ENCODE measurements around the gene TAF4B. TPM values are rescaled to one million over a fixed set of nuclear protein-coding genes. Genes with fewer than 3 reads are reported as not detected.
"Not testable (repeated sequence)": the region's sequence is repeated elsewhere in the genome, so short reads cannot be mapped to it uniquely, and the experiment has no call there.

TAF4B gene
- polyA plus RNA-seq, 1 of the 3 experiments (the other 2 are of a cell fraction), result 1.3 TPM

DNA sequence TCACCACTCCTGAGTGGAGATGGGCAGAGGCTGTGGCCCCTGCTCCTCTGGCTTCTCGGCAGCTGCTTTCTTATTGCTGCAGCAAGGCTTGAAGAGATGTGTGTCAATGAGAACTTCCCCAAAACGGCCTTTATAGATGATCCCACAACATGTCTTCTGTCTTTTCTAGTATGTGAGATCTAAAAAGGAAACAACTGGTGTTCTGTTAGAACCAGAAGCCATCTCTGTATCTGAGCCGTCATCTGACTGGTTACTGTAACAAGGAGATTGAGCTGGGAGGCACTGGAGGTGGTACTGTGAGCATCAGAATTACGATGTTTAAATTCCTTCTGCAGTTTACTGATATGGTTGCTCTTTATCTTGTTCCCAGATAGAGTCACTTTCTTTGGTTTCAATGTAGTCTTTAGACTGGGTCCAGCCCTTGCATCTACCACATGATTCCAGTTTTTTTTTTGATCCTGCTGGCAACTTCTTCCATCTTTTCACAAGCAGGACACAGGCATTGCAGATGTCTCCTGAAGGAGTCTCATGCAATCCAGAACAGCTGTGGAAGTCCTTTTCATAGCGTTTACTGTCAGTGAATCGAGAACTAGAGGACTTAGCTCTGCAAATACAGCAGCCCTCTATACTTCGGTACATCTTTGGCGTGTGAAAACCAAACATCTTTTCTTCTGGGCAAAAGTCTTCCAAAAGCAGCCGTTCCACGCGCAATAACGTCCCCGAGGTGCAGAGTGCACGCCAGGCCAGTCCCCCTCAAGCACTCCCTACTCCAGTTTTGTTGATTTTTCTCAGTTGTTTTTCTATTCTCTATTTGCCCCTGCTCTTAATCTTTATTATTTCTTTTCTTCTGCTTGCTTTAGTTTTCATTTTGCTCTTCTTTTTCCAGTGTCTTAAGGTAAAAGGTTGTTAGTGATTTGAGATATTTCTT is 29.7 kb downstream of the TAF4B start:
- H3K27me3 ChIP-seq (ENCODE audit: insufficient read depth), result no peaks in the 10 kb centered on the region
- no peak overlapping the region for H3K9ac ChIP-seq
- H4K20me1 ChIP-seq (ENCODE audit: insufficient read depth), result no peaks in the 10 kb centered on the region
- no peaks in the 10 kb centered on the region for H3F3A ChIP-seq (replicated peaks; ENCODE audit: insufficient read depth)
- 82% methylated on average over 14 of the region's 14 CpGs for WGBS (ENCODE audit: low lambda C conversion rate)
- ChIA-PET CTCF (interaction anchor here (0.9 kb wide), 1 partner anchor 15 kb away, joined by 4 read pairs; no protein-coding TSS in a partner anchor), POLR2A (no interaction called here)
- H2AFZ ChIP-seq (ENCODE audit: low read depth), result no peak overlapping the region
- DNase-seq, result no peak
- H3K9me3 ChIP-seq, result no peaks in the 10 kb centered on the region; the same call in 1 of the 2 replicates
- no peak overlapping the region for H3K27ac ChIP-seq (ENCODE audit: low read depth in 2 of 2, low read length in 1 of 2)
- no peak overlapping the region for H3K4me2 ChIP-seq
- no peak overlapping the region for H3K4me3 ChIP-seq (ENCODE audit: low read depth in 2 of 2, low read length in 1 of 2)
- H3K9me2 ChIP-seq, result no peaks in the 10 kb centered on the region
- H3K79me2 ChIP-seq (ENCODE audit: insufficient read depth), result no peaks in the 10 kb centered on the region
- TF ChIP-seq TCF12 (IDR thresholded peaks at IDR 0.05) (no peak), ELF1 (IDR thresholded peaks at IDR 0.05) (no peak), YY1 (IDR thresholded peaks at IDR 0.05; ENCODE audit: low read depth) (no peak), POLR2AphosphoS5 (IDR thresholded peaks at IDR 0.05; ENCODE audit: low read depth, low read length) (no peak), CHD2 (IDR thresholded peaks at IDR 0.05; ENCODE audit: low read length, partially characterized antibody) (no peak), EZH2phosphoT487 (IDR thresholded peaks at IDR 0.05; ENCODE audit: borderline replicate concordance, low read depth) (no peak), JUND (IDR thresholded peaks at IDR 0.05) (no peak), FOXJ3 (CRISPR knock-in tag; IDR thresholded peaks at IDR 0.05) (no peak), GABPA (IDR thresholded peaks at IDR 0.05; ENCODE audit: low read depth) (no peak)
- TF ChIP-seq, protein P1, sequence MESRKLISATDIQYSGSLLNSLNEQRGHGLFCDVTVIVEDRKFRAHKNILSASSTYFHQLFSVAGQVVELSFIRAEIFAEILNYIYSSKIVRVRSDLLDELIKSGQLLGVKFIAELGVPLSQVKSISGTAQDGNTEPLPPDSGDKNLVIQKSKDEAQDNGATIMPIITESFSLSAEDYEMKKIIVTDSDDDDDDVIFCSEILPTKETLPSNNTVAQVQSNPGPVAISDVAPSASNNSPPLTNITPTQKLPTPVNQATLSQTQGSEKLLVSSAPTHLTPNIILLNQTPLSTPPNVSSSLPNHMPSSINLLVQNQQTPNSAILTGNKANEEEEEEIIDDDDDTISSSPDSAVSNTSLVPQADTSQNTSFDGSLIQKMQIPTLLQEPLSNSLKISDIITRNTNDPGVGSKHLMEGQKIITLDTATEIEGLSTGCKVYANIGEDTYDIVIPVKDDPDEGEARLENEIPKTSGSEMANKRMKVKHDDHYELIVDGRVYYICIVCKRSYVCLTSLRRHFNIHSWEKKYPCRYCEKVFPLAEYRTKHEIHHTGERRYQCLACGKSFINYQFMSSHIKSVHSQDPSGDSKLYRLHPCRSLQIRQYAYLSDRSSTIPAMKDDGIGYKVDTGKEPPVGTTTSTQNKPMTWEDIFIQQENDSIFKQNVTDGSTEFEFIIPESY (IDR thresholded peaks at IDR 0.05; ENCODE audit: borderline replicate concordance, low read depth), result no peak
- TF ChIP-seq, protein P2, sequence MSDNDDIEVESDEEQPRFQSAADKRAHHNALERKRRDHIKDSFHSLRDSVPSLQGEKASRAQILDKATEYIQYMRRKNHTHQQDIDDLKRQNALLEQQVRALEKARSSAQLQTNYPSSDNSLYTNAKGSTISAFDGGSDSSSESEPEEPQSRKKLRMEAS (IDR thresholded peaks at IDR 0.05; ENCODE audit: low read depth), result no peak
- no peaks in the 10 kb centered on the region for H3K36me3 ChIP-seq (replicated peaks in 1 of 2; ENCODE audit: control insufficient read depth in 1 of 2, insufficient read depth in 2 of 2, low read length in 1 of 2)
- no peaks in the 10 kb centered on the region; a peak in 1 of 4 replicates for H3K4me1 ChIP-seq (ENCODE audit: control insufficient read depth in 1 of 2, insufficient read depth in 2 of 2, low read depth in 1 of 2, low read length in 1 of 2)

DNA sequence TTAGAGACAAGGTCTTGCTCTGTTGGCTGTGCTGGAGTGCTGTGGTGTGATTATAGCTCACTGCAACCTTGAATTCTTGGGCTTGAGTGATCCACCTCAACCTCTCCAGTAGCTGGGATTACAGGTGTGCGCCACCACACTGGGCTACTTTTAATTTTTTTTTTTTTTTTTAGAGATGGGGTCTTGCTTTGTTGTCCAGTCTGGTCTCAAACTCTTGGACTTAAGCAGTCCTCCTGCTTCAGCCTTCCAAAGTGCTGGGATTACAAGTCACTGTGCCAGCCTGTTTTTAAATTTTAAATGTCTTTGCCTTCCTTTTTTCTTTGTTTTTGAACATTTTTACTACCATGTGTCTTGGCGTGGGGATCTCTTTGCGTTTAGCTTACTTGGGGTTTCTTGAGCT is 32.5 kb downstream of the TAF4B start:
- Histone ChIP-seq H3K9me2 (no peaks in the 10 kb centered on the region), H3K36me3 (replicated peaks in 1 of 2; ENCODE audit: control insufficient read depth in 1 of 2, insufficient read depth in 2 of 2, low read length in 1 of 2) (no peaks in the 10 kb centered on the region), H3K4me3 (ENCODE audit: low read depth in 2 of 2, low read length in 1 of 2) (no peak overlapping the region), H3K27ac (ENCODE audit: low read depth in 2 of 2, low read length in 1 of 2) (no peak overlapping the region), H3K4me2 (no peak overlapping the region), H3K4me1 (ENCODE audit: control insufficient read depth in 1 of 2, insufficient read depth in 2 of 2, low read depth in 1 of 2, low read length in 1 of 2) (no peaks in the 10 kb centered on the region; a peak in 1 of 4 replicates), H2AFZ (ENCODE audit: low read depth) (no peak overlapping the region), H3K79me2 (ENCODE audit: insufficient read depth) (no peaks in the 10 kb centered on the region), H3K27me3 (ENCODE audit: insufficient read depth) (no peaks in the 10 kb centered on the region), H3K9me3 (no peaks in the 10 kb centered on the region; the same call in 1 of the 2 replicates), H3F3A (replicated peaks; ENCODE audit: insufficient read depth) (no peaks in the 10 kb centered on the region), H3K9ac (no peak overlapping the region), H4K20me1 (ENCODE audit: insufficient read depth) (no peaks in the 10 kb centered on the region)
- POLR2A ChIA-PET, result no interaction called here
- CTCF ChIA-PET, result no interaction called here
- 90% methylated on average over 3 of the region's 3 CpGs for WGBS (ENCODE audit: low lambda C conversion rate)
- TF ChIP-seq FOXM1 (IDR thresholded peaks at IDR 0.05; ENCODE audit: low read depth) (no peak), RAD21 (IDR thresholded peaks at IDR 0.05; ENCODE audit: low read length) (no peak), CHD2 (IDR thresholded peaks at IDR 0.05; ENCODE audit: low read length, partially characterized antibody) (no peak), JUND (IDR thresholded peaks at IDR 0.05) (no peak)
- no peak for DNase-seq

DNA sequence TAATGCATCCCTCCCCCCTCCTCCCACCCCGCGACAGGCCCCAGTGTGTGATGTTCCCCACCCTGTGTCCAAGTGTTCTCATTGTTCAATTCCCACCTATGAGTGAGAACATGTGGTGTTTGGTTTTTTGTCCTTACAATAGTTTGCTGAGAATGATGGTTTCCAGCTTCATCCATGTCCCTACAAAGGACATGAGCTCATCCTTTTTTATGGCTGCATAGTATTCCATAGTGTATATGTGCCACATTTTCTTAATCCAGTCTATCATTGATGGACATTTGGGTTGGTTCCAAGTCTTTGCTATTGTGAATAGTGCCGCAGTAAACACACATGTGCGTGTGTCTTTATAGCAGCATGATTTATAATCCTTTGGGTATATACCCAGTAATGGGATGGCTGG is 33.2 kb downstream of the TAF4B start:
- H3F3A ChIP-seq (replicated peaks; ENCODE audit: insufficient read depth); H3K9me2 ChIP-seq; H2AFZ ChIP-seq (ENCODE audit: low read depth); H3K79me2 ChIP-seq (ENCODE audit: insufficient read depth); CTCF ChIA-PET; H4K20me1 ChIP-seq (ENCODE audit: insufficient read depth); H3K27ac ChIP-seq (ENCODE audit: low read depth in 2 of 2, low read length in 1 of 2); POLR2A ChIA-PET; H3K4me3 ChIP-seq (ENCODE audit: low read depth in 2 of 2, low read length in 1 of 2); H3K27me3 ChIP-seq (ENCODE audit: insufficient read depth); H3K36me3 ChIP-seq (replicated peaks in 1 of 2; ENCODE audit: control insufficient read depth in 1 of 2, insufficient read depth in 2 of 2, low read length in 1 of 2); H3K9me3 ChIP-seq; H3K9ac ChIP-seq; H3K4me2 ChIP-seq; H3K4me1 ChIP-seq (ENCODE audit: control insufficient read depth in 1 of 2, insufficient read depth in 2 of 2, low read depth in 1 of 2, low read length in 1 of 2); DNase-seq: not testable (repeated sequence)
- 94% methylated on average over 2 of the region's 4 CpGs for WGBS (ENCODE audit: low lambda C conversion rate)

Data from SK-N-SH (cell line).